Sigmoid colon (tissue), 7 donors: ENCODE data around the gene STAM2. TPM values are rescaled to one million over a fixed set of nuclear protein-coding genes. Genes with fewer than 3 reads are reported as not detected.

Source experiments
- DNase-seq: peaks from one replicate; pipeline ENCODE4 v3.0.0-alpha.2; 2019
- H3K27ac ChIP-seq, 4 donors: fragments of 200-600 bp; sonication (generic); one replicate each; pipeline ENCODE4 v1.5.1; 2016 to 2019; ENCODE audit warnings: mild to moderate bottlenecking in 1 of 4
- H3K27me3 ChIP-seq, 3 donors: fragments of 200-600 bp; sonication (generic); one replicate each; pipeline ENCODE4 v1.5.1; 2019; ENCODE audit warnings: mild to moderate bottlenecking in 1 of 3
- H3K36me3 ChIP-seq, 4 donors: fragments of 200-600 bp; sonication (generic); one replicate each; pipeline ENCODE4 v1.5.1; 2016 to 2019
- H3K4me1 ChIP-seq, 4 donors: fragments of 200-600 bp; sonication (generic); one replicate each; pipeline ENCODE4 v1.5.1; 2017 to 2019
- H3K4me3 ChIP-seq, 4 donors: fragments of 200-600 bp; sonication (generic); one replicate each; pipeline ENCODE4 v1.5.1; 2017 to 2019; ENCODE audit warnings: mild to moderate bottlenecking in 2 of 4, moderate library complexity in 1 of 4
- H3K9me3 ChIP-seq, 4 donors: fragments of 200-600 bp in 3 of 4; sonication (generic) in 3 of 4; one replicate each; pipeline versions ENCODE4 v1.5.1 to v1.6.1; 2013 to 2019
- EP300 ChIP-seq, 4 donors: sonication (generic); formaldehyde crosslinking; IDR thresholded peaks; one replicate each; pipeline ENCODE4 v1.6.1; 2017; ENCODE audit warnings: antibody characterized with exemption in 4 of 4
- POLR2A ChIP-seq, 2 donors: fragments of 450-650 bp; IDR thresholded peaks; one replicate each; pipeline ENCODE4 v1.6.1; 2016; ENCODE audit warnings: antibody characterized with exemption in 2 of 2, mild to moderate bottlenecking in 2 of 2, moderate library complexity in 2 of 2
- POLR2AphosphoS5 ChIP-seq, 4 donors: sonication (generic); formaldehyde crosslinking; IDR thresholded peaks; one replicate each; pipeline ENCODE4 v1.6.1; 2017; ENCODE audit warnings: antibody characterized with exemption in 4 of 4
- WGBS, 2 donors: extraction: QIAGEN DNeasy Blood & Tissue Kit; methylation state at CpG; one replicate each; pipeline ENCODE4 v1.1.7; 2013; 5-methylcytosine and 5-hydroxymethylcytosine counted together
- intact Hi-C: fragments of 100-400 bp; cut with DNase I; formaldehyde crosslinking; loops from one replicate; pipeline ENCODE4 v1.15.1; 2023
- polyA plus RNA-seq, 3 donors: library from polyadenylated mRNA; stranded (reverse); fragments of 200-250 nt; gene quantifications; one replicate each; pipeline ENCODE4 v1.2.3, GENCODE V29; 2013
- total RNA-seq, 4 donors: library from RNA; depleted of rRNA; stranded (reverse); fragments of >200 nt; gene quantifications; one replicate each; pipeline ENCODE4 v1.1.0, GENCODE V29; 2016
- TF ChIP-seq, protein P1 (sequence below), 4 experiments: fragments of 450-650 bp in 3 of 4; fragments of 200-600 bp in 1 of 4; IDR thresholded peaks; one replicate each; pipeline ENCODE4 v1.5.1; 2016 to 2019; ENCODE audit warnings: antibody characterized with exemption in 4 of 4, mild to moderate bottlenecking in 3 of 4, moderate library complexity in 2 of 4
- donor health status: healthy with polysubstance abuse.
- donor health status: Bipolar disorder and iron deficiency.
- donor health status: healthy.

The STAM2 gene
- total and polyA plus RNA-seq, 7 donors: 9.0 to 36.7 (median 26.3) TPM

DNA sequence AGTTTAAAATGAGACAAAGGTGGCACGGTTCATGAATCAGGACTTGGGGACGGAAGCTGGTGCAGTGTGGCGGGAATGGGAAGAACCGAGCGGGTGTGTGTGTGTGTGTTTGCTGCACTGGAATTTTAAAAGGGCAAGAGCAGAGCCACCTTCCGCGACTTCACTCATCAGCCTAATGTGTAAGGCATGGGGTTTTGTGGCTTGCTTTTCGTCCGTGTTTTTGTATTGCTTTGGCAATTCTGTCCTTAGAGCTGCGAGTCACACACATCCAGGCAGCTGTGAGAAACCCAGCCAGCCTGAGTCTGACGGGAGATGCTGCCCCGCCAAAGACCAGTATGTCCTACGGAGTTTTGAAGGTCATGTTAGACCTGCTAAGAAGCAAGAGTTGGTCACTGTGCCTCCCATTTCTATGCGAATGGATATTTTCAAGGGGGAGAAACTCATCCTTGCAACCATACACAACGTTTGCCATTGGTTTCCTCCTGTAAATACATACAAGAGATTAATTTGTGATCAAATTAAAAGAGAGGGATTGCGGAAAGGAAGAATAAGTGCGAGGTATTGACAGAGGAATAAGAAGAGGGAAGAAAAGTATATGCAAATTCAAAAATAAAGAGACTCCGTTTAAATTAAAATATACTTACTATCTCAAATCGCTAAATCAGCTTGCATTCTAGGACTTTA lies 76.1 kb downstream of the STAM2 start:
- Histone ChIP-seq H3K4me3 (peak overlapping the region; percentile 48 to 75 (median 65)), H3K36me3 (no peaks in the 10 kb centered on the region), H3K27ac (peak overlapping the region in 1 of 4 donors; percentile 46), H3K4me1 (peaks cover 0 to 26% (median 14%) of the 10 kb centered on the region in 4 donors), H3K9me3 (no peaks in the 10 kb centered on the region), H3K27me3 (peaks cover 0 to 37% (median 0%) of the 10 kb centered on the region in 3 donors)
- no peak for TF ChIP-seq POLR2AphosphoS5 (IDR thresholded peaks at IDR 0.05)
- TF ChIP-seq POLR2A (IDR thresholded peaks at IDR 0.05): no peak
- TF ChIP-seq, protein P1, sequence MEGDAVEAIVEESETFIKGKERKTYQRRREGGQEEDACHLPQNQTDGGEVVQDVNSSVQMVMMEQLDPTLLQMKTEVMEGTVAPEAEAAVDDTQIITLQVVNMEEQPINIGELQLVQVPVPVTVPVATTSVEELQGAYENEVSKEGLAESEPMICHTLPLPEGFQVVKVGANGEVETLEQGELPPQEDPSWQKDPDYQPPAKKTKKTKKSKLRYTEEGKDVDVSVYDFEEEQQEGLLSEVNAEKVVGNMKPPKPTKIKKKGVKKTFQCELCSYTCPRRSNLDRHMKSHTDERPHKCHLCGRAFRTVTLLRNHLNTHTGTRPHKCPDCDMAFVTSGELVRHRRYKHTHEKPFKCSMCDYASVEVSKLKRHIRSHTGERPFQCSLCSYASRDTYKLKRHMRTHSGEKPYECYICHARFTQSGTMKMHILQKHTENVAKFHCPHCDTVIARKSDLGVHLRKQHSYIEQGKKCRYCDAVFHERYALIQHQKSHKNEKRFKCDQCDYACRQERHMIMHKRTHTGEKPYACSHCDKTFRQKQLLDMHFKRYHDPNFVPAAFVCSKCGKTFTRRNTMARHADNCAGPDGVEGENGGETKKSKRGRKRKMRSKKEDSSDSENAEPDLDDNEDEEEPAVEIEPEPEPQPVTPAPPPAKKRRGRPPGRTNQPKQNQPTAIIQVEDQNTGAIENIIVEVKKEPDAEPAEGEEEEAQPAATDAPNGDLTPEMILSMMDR (IDR thresholded peaks at IDR 0.05): no peak
- no peak for TF ChIP-seq EP300 (IDR thresholded peaks at IDR 0.05)
- WGBS, 2 donors: 15% methylated on average over 19 of the region's 19 CpGs
- DNase-seq: no peak
- intact Hi-C loops: loop anchor here (10.0 kb wide), 1 partner anchor 65 kb away; no protein-coding TSS in a partner anchor

DNA sequence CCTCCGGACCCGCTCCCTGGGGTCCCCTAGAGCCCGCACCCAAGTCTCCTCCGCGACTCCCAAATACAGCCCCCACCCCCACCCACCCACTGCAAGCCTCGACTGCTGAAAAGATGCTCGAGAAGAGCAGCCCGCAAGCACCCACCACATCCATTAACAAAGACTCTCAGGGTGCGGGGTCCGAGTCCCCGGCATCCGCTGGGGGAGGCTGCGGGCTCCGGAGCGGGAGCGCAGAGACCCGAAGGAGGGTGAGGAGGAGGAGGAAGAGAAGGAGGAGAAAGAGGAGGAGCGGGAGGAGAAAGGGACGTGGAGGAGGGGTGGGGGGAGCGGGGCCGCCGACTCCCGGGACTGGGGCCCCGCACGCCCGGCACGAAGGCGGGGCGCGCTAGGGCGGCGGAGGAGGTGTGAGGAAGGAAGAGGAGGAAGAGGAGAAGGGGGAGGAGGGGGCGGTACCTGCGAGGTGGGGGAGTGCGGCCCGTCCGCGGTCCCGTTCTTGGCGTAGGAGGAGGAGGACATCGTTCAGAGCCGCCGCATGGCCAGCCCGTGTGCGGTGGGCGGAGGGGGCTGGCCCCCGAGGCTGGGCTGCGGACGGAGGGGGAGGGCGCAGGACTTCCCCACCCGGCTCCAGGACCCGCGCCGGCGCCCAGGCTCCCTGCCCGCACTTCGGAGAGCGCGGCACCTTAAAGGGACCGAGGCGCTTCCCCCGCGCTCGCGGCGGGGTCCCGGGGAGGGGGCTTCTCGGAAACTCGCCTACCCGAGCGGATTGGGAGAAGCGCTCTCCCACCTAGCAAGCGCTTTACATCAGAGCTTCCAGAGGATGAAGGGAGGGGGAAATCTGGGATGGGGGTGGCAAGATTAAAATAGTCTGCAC lies 76.8 kb downstream of the STAM2 start, which contains the start of gene CACNB4:
Gene CACNB4 (minus strand): TSS at position 549 of the 871 bp plus-strand sequence.
- 1% methylated on average over 73 of the region's 73 CpGs for WGBS, 2 donors
- Histone ChIP-seq H3K36me3 (no peaks in the 10 kb centered on the region), H3K27ac (peak within 1 kb of the TSS; percentile 11 to 59 (median 42)), H3K4me3 (peak within 1 kb of the TSS; percentile 48 to 75 (median 65)), H3K9me3 (no peaks in the 10 kb centered on the region), H3K27me3 (peaks cover 0 to 37% (median 0%) of the 10 kb centered on the region in 3 donors), H3K4me1 (peaks cover 0 to 26% (median 14%) of the 10 kb centered on the region in 4 donors)
- TF ChIP-seq POLR2AphosphoS5 (IDR thresholded peaks at IDR 0.05) (no peak), EP300 (IDR thresholded peaks at IDR 0.05) (no peak), POLR2A (IDR thresholded peaks at IDR 0.05) (no peak)
- TF ChIP-seq, protein P1 (IDR thresholded peaks at IDR 0.05): no peak
- no peak for DNase-seq
- intact Hi-C loops: loop anchor here (10.0 kb wide), 1 partner anchor 64 kb away; no protein-coding TSS in a partner anchor

DNA sequence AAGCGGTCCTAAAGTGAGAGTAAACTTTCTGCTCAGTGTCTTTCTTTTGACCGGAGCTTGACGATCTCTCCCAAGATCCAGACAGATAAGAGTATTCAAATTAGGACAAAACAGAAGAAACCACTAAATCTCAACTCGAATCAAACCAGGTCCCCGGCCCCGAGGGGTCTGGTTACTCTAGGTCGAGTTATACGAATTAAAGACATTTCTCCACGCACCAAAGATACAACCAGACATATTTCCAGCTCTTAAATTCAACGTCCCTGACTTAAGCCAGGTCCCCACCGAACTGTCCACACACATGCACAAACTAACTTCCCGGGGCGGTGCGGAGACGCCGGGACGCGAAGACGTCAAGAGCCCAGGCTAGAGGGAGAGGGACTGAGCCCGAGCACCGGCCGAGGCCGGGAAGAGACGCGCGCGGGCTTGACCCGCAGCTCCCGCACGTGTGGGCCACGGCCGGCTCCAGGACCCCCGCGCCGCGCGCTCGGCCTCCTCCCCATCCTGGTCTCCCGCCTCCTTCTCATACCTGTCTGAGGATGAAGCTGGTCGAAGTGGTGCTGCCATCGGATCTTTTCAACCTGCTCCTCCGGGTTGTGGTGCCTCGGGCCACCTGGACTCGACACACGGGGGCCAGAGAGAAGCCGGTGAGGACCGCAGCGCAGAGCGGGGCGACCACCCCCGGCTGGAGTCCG lies 77.6 kb downstream of the STAM2 start:
- Histone ChIP-seq H3K4me1 (peaks cover 0 to 26% (median 14%) of the 10 kb centered on the region in 4 donors), H3K27ac (peak overlapping the region; percentile 11 to 59 (median 42)), H3K9me3 (no peaks in the 10 kb centered on the region), H3K36me3 (no peaks in the 10 kb centered on the region), H3K27me3 (peaks cover 0 to 37% (median 0%) of the 10 kb centered on the region in 3 donors), H3K4me3 (peak overlapping the region; percentile 48 to 75 (median 65))
- intact Hi-C loops: loop anchor here (10.0 kb wide), 1 partner anchor 63 kb away; no protein-coding TSS in a partner anchor
- TF ChIP-seq, protein P1 (IDR thresholded peaks at IDR 0.05): no peak
- TF ChIP-seq POLR2AphosphoS5 (IDR thresholded peaks at IDR 0.05) (no peak), POLR2A (IDR thresholded peaks at IDR 0.05) (no peak), EP300 (IDR thresholded peaks at IDR 0.05) (no peak)
- peak; percentile 72 for DNase-seq
- 1 to 2% methylated on average over 52 of the region's 52 CpGs for WGBS, 2 donors

DNA sequence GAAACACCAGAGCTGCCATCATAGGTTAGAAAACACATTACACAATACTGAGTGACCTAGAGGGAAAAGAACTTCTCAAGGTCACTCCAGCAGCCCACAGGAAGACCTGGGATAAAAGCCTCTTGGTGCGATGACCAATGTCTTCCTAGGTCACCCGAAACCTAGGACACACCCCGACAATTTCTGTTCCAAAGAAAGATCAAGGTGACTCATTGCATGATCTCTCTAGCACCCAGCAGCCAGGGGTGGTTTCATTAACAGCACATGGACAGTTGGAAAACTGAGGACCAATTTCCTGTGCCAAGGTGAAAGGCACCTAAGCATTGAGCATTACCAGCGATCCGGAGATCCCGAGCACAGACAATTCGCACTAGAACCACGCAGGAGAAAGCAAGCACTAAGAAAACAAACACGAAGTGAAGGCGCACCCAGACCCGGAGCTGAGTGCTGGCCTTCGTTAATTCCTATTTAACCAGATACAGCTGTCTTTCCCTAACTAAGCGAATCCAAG lies 78.2 kb downstream of the STAM2 start:
- intact Hi-C loops: loop anchor here (10.0 kb wide), 1 partner anchor 63 kb away; no protein-coding TSS in a partner anchor
- TF ChIP-seq, protein P1 (IDR thresholded peaks at IDR 0.05): no peak
- no peak for TF ChIP-seq POLR2AphosphoS5 (IDR thresholded peaks at IDR 0.05)
- TF ChIP-seq EP300 (IDR thresholded peaks at IDR 0.05): no peak
- H3K27me3 ChIP-seq: peaks cover 0 to 31% (median 0%) of the 10 kb centered on the region in 3 donors
- peak overlapping the region; percentile 48 to 75 (median 65) for H3K4me3 ChIP-seq
- H3K27ac ChIP-seq: peak overlapping the region; percentile 11 to 59 (median 42)
- 5 to 24% methylated on average over 13 of the region's 13 CpGs for WGBS, 2 donors
- no peak for DNase-seq
- H3K36me3 ChIP-seq: no peaks in the 10 kb centered on the region
- no peaks in the 10 kb centered on the region for H3K9me3 ChIP-seq
- H3K4me1 ChIP-seq: peaks cover 0 to 26% (median 14%) of the 10 kb centered on the region in 4 donors
